Ectodermal cell (in vitro differentiated cells): ENCODE measurements around the gene IDE.
"Not testable (repeated sequence)": the region's sequence is repeated elsewhere in the genome, so short reads cannot be mapped to it uniquely, and the experiment has no call there.

Experiments
- H3K27ac ChIP-seq: 2 replicates; pipeline ENCODE4 v1.7.0; 2013; ENCODE audit warnings: mild to moderate bottlenecking, low read depth, low read length; ENCODE audit not compliant: insufficient read depth, poor library complexity, severe bottlenecking
- H3K27me3 ChIP-seq: 2 replicates; pipeline ENCODE4 v1.7.0; 2013; ENCODE audit warnings: mild to moderate bottlenecking, low read length; ENCODE audit not compliant: insufficient read depth, control insufficient read depth, poor library complexity, severe bottlenecking
- H3K36me3 ChIP-seq: one replicate; pipeline ENCODE4 v1.7.0; 2013; ENCODE audit warnings: low read length; ENCODE audit not compliant: control insufficient read depth, insufficient read depth
- H3K4me1 ChIP-seq: one replicate; pipeline ENCODE4 v1.7.0; 2013; ENCODE audit warnings: low read length; ENCODE audit not compliant: control insufficient read depth, insufficient read depth
- H3K4me3 ChIP-seq: 2 replicates; pipeline ENCODE4 v1.7.0; 2013; ENCODE audit warnings: low read depth, low read length, control low read depth; ENCODE audit not compliant: insufficient read depth
- H3K9me3 ChIP-seq: 2 replicates; pipeline ENCODE4 v1.7.0; 2013; ENCODE audit warnings: mild to moderate bottlenecking, low read length, moderate library complexity; ENCODE audit not compliant: control insufficient read depth
- WGBS, 2 experiments: methylation state at CpG; one replicate each; pipeline ENCODE4 v1.1.7; 2013; ENCODE audit warnings: missing lambda C conversion rate in 2 of 2; 5-methylcytosine and 5-hydroxymethylcytosine counted together

The IDE gene

DNA sequence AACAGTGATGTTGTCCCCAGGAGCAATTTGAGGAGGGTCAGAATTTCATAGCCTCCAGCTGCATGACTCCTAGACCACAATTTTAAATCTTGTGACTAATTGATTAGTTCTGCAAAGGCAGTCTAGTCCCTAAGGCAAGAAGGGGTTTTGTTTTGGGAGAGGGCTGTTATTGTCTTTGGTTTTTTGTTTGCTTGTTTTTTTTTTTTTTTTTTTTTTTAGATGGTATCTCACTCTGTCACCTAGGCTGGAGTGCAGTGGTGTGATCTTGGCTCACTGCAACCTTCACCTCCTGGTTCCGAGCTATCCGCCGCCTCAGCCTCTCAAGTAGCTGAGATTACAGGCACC is 165.9 kb downstream of the IDE start:
- WGBS, 2 experiments = 88 to 91% methylated on average over 3 of the region's 3 CpGs
- H3K9me3 ChIP-seq = no peaks in the 10 kb centered on the region
- H3K27me3 ChIP-seq = no peaks in the 10 kb centered on the region
- peaks cover 12% of the 10 kb centered on the region for H3K4me1 ChIP-seq
- H3K27ac ChIP-seq = no peak overlapping the region
- no peak overlapping the region for H3K4me3 ChIP-seq
- H3K36me3 ChIP-seq = no peaks in the 10 kb centered on the region

DNA sequence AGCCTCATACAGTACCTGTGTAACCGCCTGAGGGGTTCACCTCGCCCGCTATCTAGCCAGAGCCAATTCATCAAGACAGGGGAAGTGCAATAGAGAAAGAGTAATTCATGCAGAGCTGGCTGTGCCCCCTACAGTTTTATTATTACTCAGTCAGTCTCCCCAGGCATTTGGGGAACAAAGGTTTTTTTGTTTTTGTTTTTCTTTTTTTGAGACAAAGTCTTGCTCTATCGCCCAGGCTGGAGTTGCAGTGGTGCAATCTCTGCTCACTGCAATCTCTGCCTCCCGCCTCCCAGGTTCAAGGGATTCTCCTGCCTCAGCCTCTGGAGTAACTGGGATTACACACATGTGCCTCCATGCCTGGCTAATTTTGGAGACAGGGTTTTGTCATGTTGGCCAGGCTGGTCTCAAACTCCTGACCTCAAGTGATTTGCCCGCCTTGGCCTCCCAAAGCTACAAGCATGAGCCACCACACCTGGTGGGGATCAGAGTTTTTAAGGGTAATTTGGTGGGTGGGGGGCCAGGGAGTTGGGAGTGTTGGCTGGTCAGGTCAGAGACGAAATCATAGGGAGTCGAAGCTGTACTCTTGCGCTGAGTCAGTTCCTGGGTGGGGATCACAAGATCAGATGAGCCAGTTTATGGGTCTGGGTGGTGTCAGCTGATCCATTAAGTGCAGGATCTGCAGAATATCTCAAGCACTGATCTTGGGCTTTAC is 166.4 kb downstream of the IDE start:
- Histone ChIP-seq H3K27me3 (no peaks in the 10 kb centered on the region), H3K4me3 (no peak overlapping the region), H3K36me3 (no peaks in the 10 kb centered on the region), H3K4me1 (peaks cover 12% of the 10 kb centered on the region), H3K9me3 (no peaks in the 10 kb centered on the region), H3K27ac (no peak overlapping the region)
- WGBS, 2 experiments = 65 to 68% methylated on average over 9 of the region's 9 CpGs

DNA sequence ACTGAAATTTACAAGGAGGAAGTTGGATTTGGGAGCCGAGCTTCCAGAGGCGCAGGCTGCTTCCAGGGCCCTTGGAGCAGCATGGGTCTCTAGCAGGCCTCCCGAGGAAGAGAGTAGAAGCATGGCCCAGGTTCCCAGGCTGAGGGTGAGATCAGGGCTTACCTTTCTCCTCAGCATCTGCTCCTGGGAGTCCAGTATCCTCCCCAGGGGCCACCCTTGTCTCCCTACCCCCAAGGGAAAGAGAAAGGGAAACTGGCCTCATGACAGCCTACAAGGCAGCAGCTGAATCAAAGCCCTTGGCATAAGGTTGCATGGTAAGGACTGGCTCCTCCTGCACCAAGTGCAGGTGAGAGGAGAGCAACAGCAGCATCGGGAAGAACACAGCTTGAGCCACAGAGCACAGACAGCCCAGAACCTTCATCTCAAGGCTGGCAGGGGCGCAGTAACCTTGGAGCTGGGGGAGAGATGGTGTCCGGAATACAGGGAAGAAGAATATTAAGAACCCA is 168.4 kb downstream of the IDE start:
- no peaks in the 10 kb centered on the region for H3K27me3 ChIP-seq
- no peak overlapping the region for H3K4me3 ChIP-seq
- peaks cover 12% of the 10 kb centered on the region for H3K4me1 ChIP-seq
- 79 to 83% methylated on average over 6 of the region's 6 CpGs for WGBS, 2 experiments
- peak overlapping the region; percentile 50 for H3K27ac ChIP-seq
- H3K36me3 ChIP-seq = no peaks in the 10 kb centered on the region
- H3K9me3 ChIP-seq = no peaks in the 10 kb centered on the region

DNA sequence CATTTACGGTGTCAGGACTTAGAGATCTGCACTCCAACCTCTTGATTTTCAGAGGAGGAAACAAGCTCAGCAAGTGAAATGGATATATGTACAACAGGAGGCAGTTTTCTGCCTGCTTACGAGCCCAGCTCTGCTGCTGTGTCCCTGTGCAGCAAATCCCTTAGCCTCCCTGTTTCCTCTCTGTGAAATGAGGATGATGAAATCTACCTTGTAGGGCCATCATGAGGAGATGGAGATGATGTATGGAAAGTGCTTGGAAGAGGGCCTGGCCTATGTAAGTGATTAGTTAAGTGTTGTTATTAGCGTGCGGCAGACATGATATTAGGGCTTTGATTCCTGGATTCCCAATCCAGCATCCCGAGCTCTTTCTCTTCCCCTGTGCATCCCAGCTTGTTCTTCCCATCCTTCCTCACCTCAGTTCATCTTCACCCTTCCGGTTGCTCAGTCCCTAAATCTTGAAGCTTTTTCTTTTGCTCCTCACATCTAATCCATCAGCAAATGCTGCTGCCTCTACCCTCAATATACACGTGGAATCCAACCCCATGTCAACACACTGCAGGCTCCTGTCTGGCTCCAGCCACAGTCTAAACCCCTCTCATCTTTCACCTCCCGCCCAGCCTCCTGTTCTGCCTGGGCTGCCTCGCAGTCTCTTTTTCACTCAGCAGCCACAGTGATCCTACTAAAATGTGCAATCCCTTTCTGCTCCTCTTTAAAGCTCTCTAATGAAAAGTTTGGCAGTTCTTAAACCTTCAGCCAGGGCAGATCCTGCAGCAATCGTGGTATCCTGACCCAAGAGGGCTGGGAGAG is 169.1 kb downstream of the IDE start:
- Histone ChIP-seq H3K27ac (peak overlapping the region; percentile 50), H3K36me3 (no peaks in the 10 kb centered on the region), H3K27me3 (no peaks in the 10 kb centered on the region), H3K9me3 (no peaks in the 10 kb centered on the region), H3K4me3 (no peak overlapping the region), H3K4me1 (peaks cover 12% of the 10 kb centered on the region)
- WGBS, 2 experiments = 75% methylated on average over 10 of the region's 10 CpGs

DNA sequence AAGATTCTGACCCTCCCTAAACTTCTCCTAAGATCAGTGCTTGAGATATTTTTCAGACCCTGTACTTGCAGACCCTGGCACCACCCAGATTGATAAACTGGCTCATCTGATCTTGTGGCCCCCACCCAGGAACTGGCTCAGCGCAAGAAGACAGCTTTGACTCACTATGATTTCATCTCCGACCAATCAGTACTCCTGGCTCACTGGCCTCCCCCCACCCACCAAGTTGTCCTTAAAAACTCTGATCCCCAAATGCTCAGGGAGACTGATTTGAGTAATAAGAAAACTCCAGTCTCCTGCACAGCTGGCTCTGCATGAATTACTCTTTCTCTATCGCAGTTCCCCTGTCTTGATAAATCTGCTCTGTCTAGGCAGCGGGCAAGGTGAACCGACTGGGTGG is 171.7 kb downstream of the IDE start:
- 92 to 95% methylated on average over 5 of the region's 5 CpGs for WGBS, 2 experiments
- not testable (repeated sequence) for H3K27ac ChIP-seq, H3K4me3 ChIP-seq, H3K27me3 ChIP-seq, H3K9me3 ChIP-seq, H3K4me1 ChIP-seq, H3K36me3 ChIP-seq
